ENCODE data around the gene THOP1.

- TF ChIP-seq CTCF (IDR thresholded peaks at IDR 0.05) (no peak), POLR2A (IDR thresholded peaks at IDR 0.05) (no peak)
These were observed 17.5 kb downstream of the THOP1 start for GRCh38 chr19:2802826-2803225.

Data from ovary (tissue), 3 donors.